H1 (cell line): ENCODE results near the gene GRXCR2. TPM values are rescaled to one million over a fixed set of nuclear protein-coding genes. Genes with fewer than 3 reads are reported as not detected.

ENCODE experiments used
- CTCF ChIA-PET: fragments of 300-600 bp; sonication (Branson Sonifier 250); formaldehyde crosslinking; loops from one replicate; lab custom pipeline; 2021; ENCODE audit not compliant: partially characterized antibody; lab: Charles Lee
- POLR2A ChIA-PET: fragments of 300-600 bp; sonication (Branson Sonifier 250); formaldehyde crosslinking; loops from one replicate; lab custom pipeline; 2021; ENCODE audit warnings: inconsistent platforms; ENCODE audit not compliant: partially characterized antibody; lab: Charles Lee
- DNase-seq, 2 experiments: peaks; one replicate each; pipeline versions ENCODE4 v3.0.0 to v3.0.0-alpha.2; 2010 to 2022; ENCODE audit warnings: low spot score in 2 of 2, low read depth in 1 of 2, mixed read lengths in 1 of 2
- FAIRE-seq: peaks from 2 replicates; lab custom pipeline; 2011; peaks lifted over from hg19 to GRCh38; lab: Jason Lieb, UNC
- H2AFZ ChIP-seq: 2 replicates; pipeline ENCODE4 v1.8.1; 2012; ENCODE audit warnings: low read length, inconsistent platforms
- H2AK5ac ChIP-seq: 2 replicates; pipeline ENCODE4 v1.6.1; 2013; ENCODE audit warnings: low read depth, low read length
- H2BK120ac ChIP-seq: replicated peaks from 2 replicates; pipeline ENCODE3; 2013; ENCODE audit warnings: low read depth, low read length, inconsistent platforms
- H2BK12ac ChIP-seq: 2 replicates; pipeline ENCODE4 v1.6.1; 2013; ENCODE audit warnings: low read depth, low read length
- H2BK15ac ChIP-seq: 2 replicates; pipeline ENCODE4 v1.6.1; 2013; ENCODE audit warnings: low read length
- H2BK20ac ChIP-seq: 2 replicates; pipeline ENCODE4 v1.6.1; 2013; ENCODE audit warnings: low read length
- H2BK5ac ChIP-seq: 2 replicates; pipeline ENCODE4 v1.6.1; 2013; ENCODE audit warnings: low read depth, low read length
- H3K14ac ChIP-seq: 2 replicates; pipeline ENCODE4 v1.6.1; 2013; ENCODE audit warnings: inconsistent platforms; ENCODE audit not compliant: insufficient read length
- H3K18ac ChIP-seq: 2 replicates; pipeline ENCODE4 v1.6.1; 2013; ENCODE audit warnings: low read length; ENCODE audit errors: extremely low read depth
- H3K23ac ChIP-seq: 2 replicates; pipeline ENCODE4 v1.6.1; 2013; ENCODE audit warnings: inconsistent platforms; ENCODE audit not compliant: insufficient read length
- H3K23me2 ChIP-seq: 2 replicates; pipeline ENCODE4 v1.6.1; 2013; ENCODE audit warnings: low read depth, low read length
- H3K27ac ChIP-seq: 2 replicates; pipeline ENCODE4 v1.6.1; 2011; ENCODE audit warnings: low read depth, low read length, inconsistent platforms
- H3K27me3 ChIP-seq, 4 experiments: replicated peaks in 1 of 4; 1 replicate in 1 of 4; 2 replicates in 3 of 4; pipeline versions ENCODE4 v1.6.1 to v1.8.1; 2011 to 2013; ENCODE audit warnings: low read length in 3 of 4, mild to moderate bottlenecking in 3 of 4, inconsistent platforms in 2 of 4, mixed read lengths in 2 of 4, moderate library complexity in 1 of 4; ENCODE audit not compliant: control insufficient read depth in 3 of 4, insufficient read depth in 3 of 4; ENCODE audit errors: extremely low read depth in 1 of 4
- H3K36me3 ChIP-seq, 4 experiments: 2 replicates each; pipeline versions ENCODE4 v1.6.1 to v1.8.1; 2011 to 2013; ENCODE audit warnings: mild to moderate bottlenecking in 4 of 4, low read length in 3 of 4, moderate library complexity in 2 of 4, control low read depth in 1 of 4, inconsistent platforms in 1 of 4; ENCODE audit not compliant: insufficient read depth in 4 of 4, control insufficient read depth in 2 of 4
- H3K4ac ChIP-seq: replicated peaks from 2 replicates; pipeline ENCODE3; 2013; ENCODE audit warnings: low read length, low read depth, mixed read lengths, inconsistent platforms; ENCODE audit not compliant: insufficient read length
- H3K4me1 ChIP-seq, 4 experiments: replicated peaks in 1 of 4; 1 replicate in 1 of 4; 2 replicates in 3 of 4; pipeline versions ENCODE4 v1.6.1 to v1.8.1; 2011 to 2013; ENCODE audit warnings: low read length in 3 of 4, inconsistent platforms in 2 of 4, mixed read lengths in 1 of 4; ENCODE audit not compliant: insufficient read depth in 4 of 4, control insufficient read depth in 3 of 4
- H3K4me2 ChIP-seq, 2 experiments: 2 replicates each; pipeline versions ENCODE4 v1.6.1 to v1.8.1; 2011 to 2013; ENCODE audit warnings: low read depth in 2 of 2, low read length in 2 of 2, control low read depth in 1 of 2, inconsistent platforms in 1 of 2, mild to moderate bottlenecking in 1 of 2; ENCODE audit not compliant: insufficient read depth in 1 of 2
- H3K4me3 ChIP-seq, 4 experiments: fragments of 200-600, 300-600 bp in 1 of 4; sonication (generic), shearing (Covaris generic), sonication (Bioruptor Twin) in 1 of 4; 2 replicates each; pipeline versions ENCODE4 v1.5.1 to v1.8.1; 2011 to 2016; ENCODE audit warnings: low read length in 4 of 4, low read depth in 3 of 4, control low read depth in 2 of 4, inconsistent platforms in 2 of 4, mild to moderate bottlenecking in 2 of 4, mixed read lengths in 1 of 4, moderate library complexity in 1 of 4; ENCODE audit not compliant: insufficient read depth in 2 of 4; ENCODE audit errors: extremely low read depth in 1 of 4
- H3K56ac ChIP-seq: replicated peaks from 2 replicates; pipeline ENCODE3; 2013; ENCODE audit warnings: low read depth, mild to moderate bottlenecking, mixed read lengths, low read length, inconsistent platforms; ENCODE audit not compliant: insufficient read length
- H3K79me1 ChIP-seq: 2 replicates; pipeline ENCODE4 v1.6.1; 2013; ENCODE audit warnings: low read depth, low read length, control low read depth
- H3K79me2 ChIP-seq, 2 experiments: 2 replicates each; pipeline versions ENCODE4 v1.6.1 to v1.8.1; 2012 to 2013; ENCODE audit warnings: low read length in 2 of 2, mild to moderate bottlenecking in 2 of 2, inconsistent platforms in 1 of 2; ENCODE audit not compliant: insufficient read depth in 2 of 2, control insufficient read depth in 1 of 2
- H3K9ac ChIP-seq, 4 experiments: replicated peaks in 1 of 4; 1 replicate in 1 of 4; 2 replicates in 3 of 4; pipeline versions ENCODE4 v1.6.1 to v1.8.1; 2011 to 2013; ENCODE audit warnings: low read depth in 3 of 4, low read length in 3 of 4, control low read depth in 2 of 4, mild to moderate bottlenecking in 2 of 4, moderate library complexity in 2 of 4, inconsistent platforms in 1 of 4; ENCODE audit errors: extremely low read depth in 1 of 4
- H3K9me3 ChIP-seq, 2 experiments: 2 replicates each; pipeline versions ENCODE4 v1.6.1 to v1.8.1; 2012 to 2013; ENCODE audit warnings: mild to moderate bottlenecking in 2 of 2, moderate library complexity in 2 of 2, control low read depth in 1 of 2, inconsistent platforms in 1 of 2, low read depth in 1 of 2, low read length in 1 of 2, mixed read lengths in 1 of 2; ENCODE audit not compliant: insufficient read depth in 2 of 2
- H4K20me1 ChIP-seq, 2 experiments: replicated peaks in 1 of 2; 2 replicates each; pipeline versions ENCODE3 to v1.8.1; 2011 to 2013; ENCODE audit warnings: inconsistent platforms in 2 of 2, low read length in 2 of 2, mild to moderate bottlenecking in 1 of 2; ENCODE audit not compliant: insufficient read depth in 2 of 2, control insufficient read depth in 1 of 2
- H4K5ac ChIP-seq: 2 replicates; pipeline ENCODE4 v1.6.1; 2013; ENCODE audit warnings: low read length, low read depth, mixed read lengths, inconsistent platforms; ENCODE audit not compliant: insufficient read length
- H4K8ac ChIP-seq: 2 replicates; pipeline ENCODE4 v1.8.0; 2013; ENCODE audit warnings: mild to moderate bottlenecking, moderate library complexity, low read length, inconsistent platforms; ENCODE audit not compliant: insufficient read depth; ENCODE audit errors: extremely low read depth
- H4K91ac ChIP-seq: replicated peaks from 2 replicates; pipeline ENCODE3; 2013; ENCODE audit warnings: low read length, mixed read lengths, inconsistent platforms; ENCODE audit not compliant: insufficient read length
- CHD2 ChIP-seq: IDR thresholded peaks from 2 replicates; pipeline ENCODE4 v1.6.1; 2012; ENCODE audit warnings: low read length, improper control_type of control experiment
- CREB1 ChIP-seq: IDR thresholded peaks from 2 replicates; pipeline ENCODE4 v1.6.1; 2012; ENCODE audit warnings: inconsistent platforms
- E2F6 ChIP-seq: IDR thresholded peaks from 2 replicates; pipeline ENCODE4 v1.6.1; 2012; ENCODE audit warnings: inconsistent platforms
- EZH2 ChIP-seq: fragments of 200-600 bp; sonication (generic); IDR thresholded peaks from 2 replicates; pipeline ENCODE4 v1.7.1; 2012; ENCODE audit warnings: low read depth, mild to moderate bottlenecking, moderate library complexity, low read length, inconsistent platforms; ENCODE audit not compliant: severe bottlenecking
- HDAC2 ChIP-seq, 2 experiments: fragments of 300-600 bp in 1 of 2; sonication (generic) in 1 of 2; IDR thresholded peaks; 2 replicates each; pipeline ENCODE4 v1.6.1; 2011 to 2012; ENCODE audit warnings: low read depth in 2 of 2, low read length in 2 of 2, mild to moderate bottlenecking in 2 of 2, moderate library complexity in 2 of 2, borderline replicate concordance in 1 of 2, inconsistent platforms in 1 of 2
- HDAC6 ChIP-seq: IDR thresholded peaks from one replicate; pipeline ENCODE4 v1.7.1; 2012; ENCODE audit warnings: low read depth, mild to moderate bottlenecking, inconsistent platforms, low read length, moderate library complexity
- KDM5A ChIP-seq: fragments of 200-600 bp; IDR thresholded peaks from 2 replicates; pipeline ENCODE4 v1.7.1; 2012; ENCODE audit warnings: mild to moderate bottlenecking, low read length, inconsistent platforms, mixed read lengths
- MAX ChIP-seq: IDR thresholded peaks from 2 replicates; pipeline ENCODE4 v1.6.1; 2012; ENCODE audit warnings: inconsistent platforms
- NANOG ChIP-seq: IDR thresholded peaks from 2 replicates; pipeline ENCODE4 v1.6.1; 2011; ENCODE audit warnings: low read length, low read depth, mild to moderate bottlenecking, inconsistent platforms; ENCODE audit not compliant: insufficient read depth, poor library complexity, severe bottlenecking
- PHF8 ChIP-seq: fragments of 200-600 bp; sonication (generic); conservative IDR thresholded peaks from 2 replicates; pipeline ENCODE4 v1.7.1; 2012; ENCODE audit warnings: low read depth, mild to moderate bottlenecking, inconsistent platforms, low read length, moderate library complexity
- RXRA ChIP-seq: IDR thresholded peaks from 2 replicates; pipeline ENCODE4 v1.6.1; 2011; ENCODE audit warnings: low read depth, mild to moderate bottlenecking, low read length, moderate library complexity; ENCODE audit not compliant: insufficient read depth
- TAF1 ChIP-seq: IDR thresholded peaks from 2 replicates; pipeline ENCODE4 v1.6.1; 2011; ENCODE audit warnings: mild to moderate bottlenecking, low read depth, low read length
- TCF12 ChIP-seq: IDR thresholded peaks from 2 replicates; pipeline ENCODE4 v1.6.1; 2011; ENCODE audit warnings: low read depth, mild to moderate bottlenecking, low read length
- WGBS, 2 experiments: shearing (Covaris generic) in 1 of 2; methylation state at CpG; one replicate each; pipeline versions ENCODE4 v1.1.6 to v1.1.7; 2013 to 2015; ENCODE audit warnings: low lambda C conversion rate in 2 of 2, mixed read lengths in 2 of 2, inconsistent platforms in 1 of 2, low coverage in 1 of 2, missing lambda C conversion rate in 1 of 2; ENCODE audit not compliant: insufficient replicate concordance in 2 of 2, insufficient coverage in 1 of 2, insufficient read length in 1 of 2; ENCODE audit errors: extremely low coverage in 1 of 2, missing lambda C conversion rate in 1 of 2; 5-methylcytosine and 5-hydroxymethylcytosine counted together
- polyA plus RNA-seq, 7 experiments: library from polyadenylated mRNA; depleted of rRNA in 3 of 7; stranded (reverse) in 5 of 7; unstranded in 2 of 7; fragments of >200 nt in 5 of 7; fragments of 200-250 nt in 2 of 7; gene quantifications; 1 replicate in 5 of 7; 2 replicates in 1 of 7; 4 replicates in 1 of 7; pipeline versions ENCODE4 v1.2.1 to v1.2.3, GENCODE V29; 2011 to 2013; ENCODE audit warnings: missing spikeins in 2 of 7, mixed read lengths in 2 of 7
- total RNA-seq: library from RNA; stranded (reverse); fragmentation: NEBNext Ultra II Directional; extraction: Animal tissue kit (Norgen Biotek cat#: 25700); gene quantifications from 2 replicates; pipeline ENCODE4 v1.2.1, GENCODE V29; 2021

The GRXCR2 gene
- total and polyA plus RNA-seq, 2 of the 8 experiments (the other 6 are each of a cell fraction or from before 2014, with no cell fraction given) = not detected

DNA sequence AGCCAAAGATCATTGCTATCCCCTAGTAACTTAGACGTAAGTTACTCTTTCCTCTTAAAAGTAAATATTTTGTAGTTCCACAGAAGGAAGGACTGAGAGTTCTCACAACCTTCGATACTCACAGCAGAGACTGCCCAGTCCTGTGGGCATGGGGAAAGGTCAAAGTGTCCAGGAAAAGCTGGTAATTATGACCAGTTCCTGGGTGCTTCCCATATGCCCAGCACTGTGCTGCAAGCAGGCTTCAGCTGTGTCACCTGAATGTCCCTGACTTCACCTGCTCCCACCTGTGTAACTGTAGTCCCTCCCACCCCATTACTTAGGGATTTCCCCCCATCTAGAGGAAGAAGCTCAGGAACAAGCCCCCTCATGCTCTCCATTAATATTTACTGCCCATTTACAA is 45.6 kb upstream of the GRXCR2 start:
- Histone ChIP-seq H3K4ac (no peak overlapping the region), H2BK15ac (no peak overlapping the region), H3K23me2 (no peaks in the 10 kb centered on the region), H3K36me3 (no peaks in the 10 kb centered on the region)
- TF ChIP-seq EZH2 (no peak), E2F6 (no peak), TAF1 (no peak), PHF8 (no peak), RXRA (no peak), CHD2 (no peak), CREB1 (no peak), HDAC6 (no peak), HDAC2 (IDR thresholded peaks at IDR 0.05; ENCODE audit: borderline replicate concordance in 1 of 2, low read depth in 2 of 2, low read length in 2 of 2) (no peak), TCF12 (no peak), KDM5A (no peak), NANOG (no peak), MAX (no peak)
- TF ChIP-seq, all 59 proteins: peak for 0
- no peak overlapping the region for H3K4me2 ChIP-seq
- no peak overlapping the region for H3K18ac ChIP-seq
- no peak overlapping the region for H2AFZ ChIP-seq
- DNase-seq (no peak), FAIRE-seq (no peak)
- H3K9ac ChIP-seq = no peak overlapping the region
- no peaks in the 10 kb centered on the region for H3K79me1 ChIP-seq
- no peak overlapping the region for H4K91ac ChIP-seq
- no peak overlapping the region for H2BK12ac ChIP-seq
- no peaks in the 10 kb centered on the region for H3K27me3 ChIP-seq
- CTCF ChIA-PET = interaction anchor here (0.6 to 4.4 kb wide), 6 partner anchors 11 to 133 kb away, joined by 3 to 31 read pairs (median 3); no protein-coding TSS in a partner anchor
- no peak overlapping the region for H3K14ac ChIP-seq
- no peak overlapping the region for H3K23ac ChIP-seq
- H3K27ac ChIP-seq = no peak overlapping the region
- 97% methylated on average over 2 of the region's 2 CpGs; no CpG with 5 or more reads in 1 of the 2 experiments for WGBS, 2 experiments
- H3K56ac ChIP-seq = no peak overlapping the region
- no peaks in the 10 kb centered on the region for H4K20me1 ChIP-seq
- POLR2A ChIA-PET = interaction anchor here (1.3 kb wide), 1 partner anchor 8 kb away, joined by 3 read pairs; no protein-coding TSS in a partner anchor
- H2BK20ac ChIP-seq = no peak overlapping the region
- no peak overlapping the region for H4K5ac ChIP-seq
- H3K4me1 ChIP-seq = peaks cover 0 to 4% (median 0%) of the 10 kb centered on the region in 4 experiments; a peak in 2 of 7 replicates
- no peak overlapping the region for H2BK120ac ChIP-seq
- H3K9me3 ChIP-seq = no peaks in the 10 kb centered on the region
- no peaks in the 10 kb centered on the region for H3K79me2 ChIP-seq
- no peak overlapping the region for H2AK5ac ChIP-seq
- H4K8ac ChIP-seq = no peak overlapping the region
- no peak overlapping the region for H2BK5ac ChIP-seq
- H3K4me3 ChIP-seq = no peak overlapping the region
